DMS153 treated with DMSO at 0.1 percent for 48 hours (cell line): ENCODE results near the gene ZNF74.
"Not testable (repeated sequence)": the region's sequence is repeated elsewhere in the genome, so short reads cannot be mapped to it uniquely, and the experiment has no call there.

ENCODE experiments used
- DNase-seq: peaks from one replicate; lab custom pipeline; 2025; ENCODE audit not compliant: unreplicated experiment; lab: John Stamatoyannopoulos, UW

The ZNF74 gene

DNA sequence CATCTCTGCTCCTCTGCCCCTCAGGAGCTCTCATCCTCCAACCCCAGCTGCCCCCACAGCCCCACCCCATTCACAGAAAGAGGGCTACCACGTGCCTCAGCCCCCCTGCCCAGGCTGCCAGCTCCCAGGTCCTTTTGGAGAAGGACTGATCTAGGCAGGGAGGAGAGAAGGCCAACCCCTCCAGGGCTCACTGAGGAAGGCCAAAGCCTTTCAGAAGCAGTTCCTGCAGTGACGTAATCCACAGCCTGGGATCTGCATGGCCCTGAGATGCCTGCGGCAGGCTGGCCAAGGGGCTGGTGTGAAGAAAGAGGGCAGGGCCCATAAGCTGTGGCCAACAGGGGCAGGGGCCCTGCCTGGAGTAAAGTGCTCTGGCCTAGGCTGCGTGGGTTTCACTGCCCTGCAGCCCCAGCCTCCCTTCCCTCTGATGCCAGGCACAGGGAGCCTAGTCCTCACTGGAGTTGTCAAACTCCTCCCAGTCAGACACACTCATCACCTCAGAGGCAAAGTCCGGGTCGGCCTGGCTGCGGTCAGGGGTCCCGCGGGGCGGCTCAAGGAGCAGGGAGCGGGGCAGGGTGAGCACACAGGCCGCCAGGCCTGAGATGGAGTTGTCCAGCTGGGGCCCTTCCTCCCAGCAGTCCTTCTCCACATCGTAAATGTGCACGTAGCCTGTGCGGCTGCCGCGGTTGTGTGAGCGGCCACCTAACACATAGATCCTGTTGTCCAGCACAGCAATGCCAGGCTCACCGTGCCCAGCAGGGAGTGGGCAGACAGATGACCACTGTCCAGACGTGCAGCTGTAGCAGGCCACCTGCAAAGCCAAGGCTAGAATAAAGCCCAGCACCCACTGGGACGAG lies 47.9 kb downstream of the ZNF74 start:
- DNase-seq, result no peak

DNA sequence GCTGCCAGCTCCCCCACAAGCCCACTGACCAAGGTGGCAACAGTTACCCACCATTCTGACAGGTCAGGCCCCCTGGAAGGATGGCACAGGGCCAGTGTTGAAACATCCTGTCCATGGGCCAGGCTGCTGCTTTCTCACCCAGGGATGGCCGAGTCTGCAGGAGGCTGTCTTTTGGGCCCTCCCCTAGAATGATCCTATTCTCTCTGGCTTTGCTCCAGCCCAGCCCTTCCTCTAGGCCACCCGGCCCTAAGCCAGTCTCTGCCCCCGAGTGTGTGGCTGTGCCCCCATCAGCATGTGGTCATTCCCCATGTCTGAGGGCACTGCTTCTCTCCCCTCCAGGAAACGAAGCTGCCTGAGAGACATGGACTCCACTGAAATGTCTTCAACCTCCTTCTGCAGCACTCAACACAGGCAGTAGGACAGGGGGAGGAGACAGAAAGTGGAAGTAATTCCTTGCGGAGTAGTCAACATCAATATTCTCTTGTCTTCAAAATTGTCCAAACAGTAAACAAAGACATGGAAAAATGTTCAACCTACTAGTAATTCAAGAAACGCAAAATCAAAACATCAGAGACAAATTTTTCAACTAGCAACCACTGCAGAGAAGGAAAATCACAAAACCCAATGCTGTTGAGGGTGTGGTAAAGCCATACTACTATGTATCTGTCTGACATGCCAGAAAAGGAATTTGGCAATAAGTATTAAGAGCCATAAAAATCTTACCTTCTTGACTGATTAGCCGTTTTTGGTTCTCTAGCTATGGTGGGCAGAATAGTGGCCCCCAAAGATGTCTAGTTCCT lies 48.7 kb downstream of the ZNF74 start:
- DNase-seq, result no peak

GRCh38 chr22:20444325-20444724 lies 50.4 kb downstream of the ZNF74 start:
- no peak for DNase-seq

DNA sequence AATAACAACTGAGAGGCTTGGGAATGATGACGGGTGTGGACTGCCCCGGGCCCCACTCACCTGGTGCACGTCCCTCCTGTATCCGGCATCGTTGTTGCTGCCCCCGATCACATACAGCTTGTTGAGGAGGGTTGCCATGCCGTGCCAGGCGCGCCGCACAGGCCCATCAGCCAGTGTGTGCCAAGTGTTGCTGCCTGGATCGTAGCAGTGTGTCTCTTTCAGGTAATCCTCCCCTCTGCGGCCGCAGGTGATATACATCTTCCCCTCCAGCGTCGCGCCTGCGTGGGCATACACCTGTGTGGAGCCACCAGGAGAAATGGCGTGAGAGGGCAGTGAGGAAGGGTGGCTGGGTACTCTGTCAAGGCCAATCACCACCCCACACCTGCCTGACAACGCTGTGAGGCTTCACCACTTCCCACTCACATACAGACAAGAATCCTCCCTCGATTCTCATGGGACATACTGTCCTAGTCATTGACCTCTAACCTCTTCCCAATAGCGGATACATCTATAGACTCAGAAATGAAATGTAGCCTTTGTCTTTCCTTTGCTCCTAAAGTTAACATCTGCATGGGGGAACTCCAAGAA lies 52.5 kb downstream of the ZNF74 start:
- DNase-seq, result no peak

DNA sequence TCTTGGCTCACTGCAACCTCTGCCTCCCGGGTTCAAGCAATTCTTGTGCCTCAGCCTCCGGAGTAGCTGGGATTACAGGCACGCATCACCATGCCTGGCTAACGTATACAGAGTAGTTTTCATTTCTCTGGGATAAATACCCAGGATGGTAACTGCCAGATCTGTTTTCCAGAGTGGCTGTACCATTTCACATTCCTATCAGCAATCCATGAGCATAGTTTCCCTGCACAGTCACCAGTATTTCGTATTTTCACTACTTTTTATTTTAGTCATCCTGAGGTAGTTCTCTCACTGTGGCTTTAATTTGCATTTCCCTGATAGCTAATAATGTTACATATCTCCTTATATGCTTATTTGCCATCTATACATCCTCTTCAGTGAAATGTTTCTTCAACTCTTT lies 54.7 kb downstream of the ZNF74 start:
- no peak for DNase-seq

- no peak for DNase-seq
These were observed 56.0 kb downstream of the ZNF74 start for GRCh38 chr22:20449819-20450550.

DNA sequence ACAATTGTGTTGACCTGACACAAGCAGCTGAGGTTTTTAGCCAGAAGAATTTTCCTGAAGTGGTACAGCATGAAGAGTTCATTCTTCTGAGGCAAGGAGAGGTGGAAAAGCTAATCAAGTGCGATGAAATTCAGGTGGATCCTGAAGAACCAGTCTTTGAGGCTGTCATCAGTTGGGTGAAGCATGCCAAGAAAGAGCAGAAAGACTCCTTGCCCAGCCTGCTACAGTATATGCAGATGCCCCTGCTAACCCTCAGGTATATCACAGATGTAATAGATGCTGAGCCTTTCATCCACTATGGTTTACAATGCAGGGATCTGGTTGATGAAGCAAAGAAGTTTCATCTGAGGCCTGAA lies 56.6 kb downstream of the ZNF74 start:
- no peak for DNase-seq

DNA sequence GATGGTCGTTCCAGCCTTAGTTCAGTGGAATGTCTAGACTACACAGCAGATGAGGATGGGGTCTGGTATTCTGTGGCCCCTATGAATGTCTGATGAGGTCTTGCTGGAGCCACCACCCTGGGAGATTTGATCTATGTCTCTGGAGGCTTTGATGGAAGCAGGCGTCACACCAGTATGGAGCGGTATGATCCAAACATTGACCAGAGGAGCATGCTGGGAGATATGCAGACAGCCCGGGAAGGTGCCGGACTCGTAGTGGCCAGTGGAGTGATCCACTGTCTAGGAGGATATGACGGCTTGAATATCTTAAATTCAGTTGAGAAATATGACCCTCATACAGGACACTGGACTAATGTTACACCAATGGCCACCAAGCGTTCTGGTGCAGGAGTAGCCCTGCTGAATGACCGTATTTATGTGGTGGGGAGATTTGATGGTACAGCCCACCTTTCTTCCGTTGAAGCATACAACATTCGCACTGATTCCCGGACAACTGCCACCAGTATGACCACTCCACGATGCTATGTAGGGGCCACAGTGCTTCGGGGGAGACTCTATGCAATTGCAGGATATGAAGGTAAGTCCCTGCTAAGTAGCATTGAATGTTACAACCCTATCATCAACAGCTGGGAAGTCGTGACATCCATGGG lies 57.3 kb downstream of the ZNF74 start:
- not testable (repeated sequence) for DNase-seq

- DNase-seq, result no peak
These were observed 58.0 kb downstream of the ZNF74 start for GRCh38 chr22:20451920-20452319.

GRCh38 chr22:20453222-20453621 lies 59.3 kb downstream of the ZNF74 start:
- no peak for DNase-seq

GRCh38 chr22:20455709-20456063 lies 61.7 kb downstream of the ZNF74 start:
- no peak for DNase-seq

DNA sequence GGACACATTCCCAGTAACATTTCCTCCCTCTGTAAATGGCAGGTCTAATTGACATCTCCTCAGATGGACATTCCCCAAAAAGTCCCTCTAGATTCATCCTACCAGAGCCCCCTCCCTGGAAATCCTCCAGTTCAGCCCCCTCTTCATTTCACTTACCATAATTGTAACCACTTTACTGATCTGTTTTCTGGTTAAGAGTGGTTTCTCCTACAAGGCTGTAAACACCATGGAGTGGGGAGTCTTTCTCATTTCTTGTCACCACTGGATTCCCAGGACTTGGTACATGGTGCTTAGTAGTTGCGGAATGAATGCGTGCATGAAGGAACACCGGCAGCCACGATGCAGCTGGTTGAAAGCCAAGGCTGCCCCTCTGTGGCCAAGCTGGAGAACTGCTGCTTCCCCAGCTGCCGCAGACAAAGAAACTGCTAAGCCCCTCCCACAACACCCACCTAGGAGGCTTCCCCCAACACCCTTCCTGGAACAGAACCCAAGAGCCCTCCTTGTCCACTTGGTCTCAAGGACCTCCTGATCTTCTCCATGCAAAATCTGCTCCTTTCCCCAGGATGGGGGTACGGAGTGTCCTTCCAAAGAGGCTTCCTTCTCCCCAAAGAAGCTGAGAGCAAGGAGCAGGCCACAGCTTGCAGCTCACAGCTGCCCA lies 62.2 kb downstream of the ZNF74 start:
- DNase-seq, result peak; percentile 49

GRCh38 chr22:20456722-20457076 lies 62.7 kb downstream of the ZNF74 start:
- DNase-seq, result no peak

GRCh38 chr22:20457506-20458240 lies 63.7 kb downstream of the ZNF74 start:
- DNase-seq, result no peak
